A673 (cell line): ENCODE measurements around the gene NLGN1. TPM values are rescaled to one million over a fixed set of nuclear protein-coding genes. Genes with fewer than 3 reads are reported as not detected.

Experiments used
- BruUV-seq: library from RNA; stranded (reverse); fragments of 400-500 nt; replicated peaks from 2 replicates; lab custom pipeline; 2021; lab: Mats Ljungman, UMichigan
- CTCF ChIA-PET: fragments of 300-600 bp; sonication (Branson Sonifier 250); formaldehyde crosslinking; loops from one replicate; lab custom pipeline; 2022; ENCODE audit warnings: antibody characterized with exemption; lab: Charles Lee
- POLR2A ChIA-PET: fragments of 300-600 bp; sonication (Branson Sonifier 250); formaldehyde crosslinking; loops from one replicate; lab custom pipeline; 2022; ENCODE audit warnings: antibody characterized with exemption; ENCODE audit not compliant: low non-redundant PET; lab: Charles Lee
- DNase-seq: peaks from one replicate; pipeline ENCODE4 v3.0.0-alpha.2; 2015; ENCODE audit warnings: low spot score
- H3K27ac ChIP-seq: fragments of 200-600 bp; sonication (generic); 2 replicates; pipeline ENCODE4 v1.5.1; 2016; ENCODE audit warnings: mixed run types, low read depth, mild to moderate bottlenecking, mixed read lengths, antibody characterized with exemption, low read length; ENCODE audit not compliant: poor library complexity, severe bottlenecking
- H3K27me3 ChIP-seq: fragments of 200-600 bp; sonication (generic); replicated peaks from 2 replicates; pipeline ENCODE4 v1.6.1; 2017; ENCODE audit warnings: mixed run types, low read depth, mild to moderate bottlenecking, mixed read lengths, antibody characterized with exemption, low read length; ENCODE audit not compliant: insufficient read depth, poor library complexity
- H3K36me3 ChIP-seq: fragments of 200-600 bp; sonication (generic); 2 replicates; pipeline ENCODE4 v1.6.1; 2016; ENCODE audit warnings: mixed run types, mild to moderate bottlenecking, mixed read lengths, antibody characterized with exemption, low read length; ENCODE audit not compliant: insufficient read depth, poor library complexity, severe bottlenecking
- H3K4me1 ChIP-seq: fragments of 200-600 bp; sonication (generic); 2 replicates; pipeline ENCODE4 v1.6.1; 2017; ENCODE audit warnings: mixed run types, mild to moderate bottlenecking, mixed read lengths, antibody characterized with exemption, low read length; ENCODE audit not compliant: insufficient read depth, poor library complexity, severe bottlenecking
- H3K4me3 ChIP-seq: fragments of 200-600 bp; sonication (generic); 2 replicates; pipeline ENCODE4 v1.5.1; 2016; ENCODE audit warnings: low read depth, mixed run types, mild to moderate bottlenecking, mixed read lengths, low read length; ENCODE audit not compliant: poor library complexity, severe bottlenecking
- H3K9me3 ChIP-seq: fragments of 200-600 bp; sonication (generic); 2 replicates; pipeline ENCODE4 v1.6.1; 2016; ENCODE audit warnings: mixed run types, low read depth, mild to moderate bottlenecking, mixed read lengths, antibody characterized with exemption, low read length; ENCODE audit not compliant: poor library complexity, severe bottlenecking
- EZH2 ChIP-seq: fragments of 200-600 bp; sonication (generic); IDR thresholded peaks from 2 replicates; pipeline ENCODE4 v1.6.1; 2017; ENCODE audit warnings: borderline replicate concordance, low read depth, mild to moderate bottlenecking, mixed read lengths, antibody characterized with exemption, low read length; ENCODE audit not compliant: poor library complexity, severe bottlenecking
- intact Hi-C: fragments of 100-400 bp; cut with micrococcal nuclease; formaldehyde crosslinking; loops from one replicate; pipeline ENCODE4 v1.10.0; 2022; ENCODE audit not compliant: unreplicated experiment
- total RNA-seq: library from RNA; stranded (reverse); gene quantifications from 2 replicates; pipeline ENCODE4 v1.2.3, GENCODE V29; 2021
- TF ChIP-seq, protein P1 (sequence below): fragments of 300-800, 200-600 bp; sonication (generic); conservative IDR thresholded peaks from 2 replicates; pipeline ENCODE4 v1.5.1; 2017; ENCODE audit warnings: low read depth, mild to moderate bottlenecking, antibody characterized with exemption, low read length, moderate library complexity, mixed read lengths

NLGN1 gene
- total RNA-seq, 1 experiment from 2014 or later = 0.39 TPM

GRCh38 chr3:173416070-173416469 lies 18.5 kb downstream of the NLGN1 start:
- no peak for DNase-seq
- H3K36me3 ChIP-seq = no peaks in the 10 kb centered on the region
- POLR2A ChIA-PET = no interaction called here
- CTCF ChIA-PET = no interaction called here
- H3K27ac ChIP-seq = no peak overlapping the region
- H3K4me1 ChIP-seq = no peaks in the 10 kb centered on the region
- H3K9me3 ChIP-seq = no peaks in the 10 kb centered on the region
- BruUV-seq = no TSS peak
- TF ChIP-seq EZH2 = no peak
- TF ChIP-seq, protein P1, sequence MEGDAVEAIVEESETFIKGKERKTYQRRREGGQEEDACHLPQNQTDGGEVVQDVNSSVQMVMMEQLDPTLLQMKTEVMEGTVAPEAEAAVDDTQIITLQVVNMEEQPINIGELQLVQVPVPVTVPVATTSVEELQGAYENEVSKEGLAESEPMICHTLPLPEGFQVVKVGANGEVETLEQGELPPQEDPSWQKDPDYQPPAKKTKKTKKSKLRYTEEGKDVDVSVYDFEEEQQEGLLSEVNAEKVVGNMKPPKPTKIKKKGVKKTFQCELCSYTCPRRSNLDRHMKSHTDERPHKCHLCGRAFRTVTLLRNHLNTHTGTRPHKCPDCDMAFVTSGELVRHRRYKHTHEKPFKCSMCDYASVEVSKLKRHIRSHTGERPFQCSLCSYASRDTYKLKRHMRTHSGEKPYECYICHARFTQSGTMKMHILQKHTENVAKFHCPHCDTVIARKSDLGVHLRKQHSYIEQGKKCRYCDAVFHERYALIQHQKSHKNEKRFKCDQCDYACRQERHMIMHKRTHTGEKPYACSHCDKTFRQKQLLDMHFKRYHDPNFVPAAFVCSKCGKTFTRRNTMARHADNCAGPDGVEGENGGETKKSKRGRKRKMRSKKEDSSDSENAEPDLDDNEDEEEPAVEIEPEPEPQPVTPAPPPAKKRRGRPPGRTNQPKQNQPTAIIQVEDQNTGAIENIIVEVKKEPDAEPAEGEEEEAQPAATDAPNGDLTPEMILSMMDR = no peak
- intact Hi-C loops = no loop called here
- H3K4me3 ChIP-seq = no peak overlapping the region
- no peaks in the 10 kb centered on the region for H3K27me3 ChIP-seq

- BruUV-seq = no TSS peak
- DNase-seq = no peak
- intact Hi-C loops = no loop called here
- Histone ChIP-seq H3K4me1 (no peaks in the 10 kb centered on the region), H3K9me3 (no peaks in the 10 kb centered on the region), H3K27ac (no peak overlapping the region), H3K4me3 (no peak overlapping the region), H3K36me3 (no peaks in the 10 kb centered on the region), H3K27me3 (no peaks in the 10 kb centered on the region)
- POLR2A ChIA-PET = no interaction called here
- TF ChIP-seq, protein P1 = no peak
- no peak for TF ChIP-seq EZH2
- CTCF ChIA-PET = no interaction called here
These were observed 31.5 kb downstream of the NLGN1 start for GRCh38 chr3:173429076-173429475.

DNA sequence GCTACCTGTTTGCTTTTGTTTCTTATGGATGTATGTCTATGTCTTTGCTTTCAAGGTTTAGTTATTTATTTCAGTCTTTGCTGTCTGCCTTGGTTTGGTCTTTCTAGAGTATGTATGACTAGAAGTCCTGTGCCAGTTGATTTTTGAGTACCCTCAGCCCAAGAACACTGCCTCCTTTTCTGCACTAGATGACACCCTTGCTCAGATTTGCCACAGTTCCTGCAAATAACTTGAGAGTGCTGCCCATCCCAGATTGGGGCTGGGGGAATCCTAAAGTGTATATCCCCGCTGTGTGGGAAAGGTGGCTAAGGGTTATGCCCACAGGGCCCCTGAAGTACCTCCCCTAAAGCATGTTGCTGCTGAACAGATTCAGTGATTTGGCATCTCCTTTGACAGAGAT lies 32.0 kb downstream of the NLGN1 start:
- Histone ChIP-seq H3K36me3 (no peaks in the 10 kb centered on the region), H3K4me3 (no peak overlapping the region), H3K27ac (no peak overlapping the region), H3K4me1 (no peaks in the 10 kb centered on the region), H3K27me3 (no peaks in the 10 kb centered on the region), H3K9me3 (no peaks in the 10 kb centered on the region)
- ChIA-PET POLR2A (no interaction called here), CTCF (no interaction called here)
- no peak for DNase-seq
- TF ChIP-seq, protein P1 = no peak
- TF ChIP-seq EZH2 = no peak
- BruUV-seq = no TSS peak
- intact Hi-C loops = no loop called here
